GM12875 (cell line): ENCODE measurements around the gene CANX.

Source experiments
- H3K4me3 ChIP-seq: one replicate; pipeline ENCODE4 v1.5.1; 2011; ENCODE audit warnings: low read depth, low read length, control low read depth
- CTCF ChIP-seq: IDR thresholded peaks from 2 replicates; pipeline ENCODE4 v1.5.1; 2011; ENCODE audit warnings: low read depth, mild to moderate bottlenecking, control low read depth, inconsistent platforms, low read length, moderate library complexity, borderline replicate concordance; ENCODE audit not compliant: insufficient read depth

The CANX gene

GRCh38 chr5:179749857-179750508 lies 51.2 kb downstream of the CANX start:
- TF ChIP-seq CTCF = no peak
- no peak overlapping the region for H3K4me3 ChIP-seq

GRCh38 chr5:179753971-179754370 lies 55.2 kb downstream of the CANX start:
- no peak overlapping the region for H3K4me3 ChIP-seq
- no peak for TF ChIP-seq CTCF

- H3K4me3 ChIP-seq = no peak overlapping the region
- no peak for TF ChIP-seq CTCF
These were observed 56.3 kb downstream of the CANX start for GRCh38 chr5:179755022-179755421.

GRCh38 chr5:179758955-179759354 lies 60.2 kb downstream of the CANX start:
- TF ChIP-seq CTCF = no peak
- H3K4me3 ChIP-seq = no peak overlapping the region

GRCh38 chr5:179759581-179760551 lies 61.1 kb downstream of the CANX start:
- no peak for TF ChIP-seq CTCF
- no peak overlapping the region for H3K4me3 ChIP-seq

GRCh38 chr5:179762079-179762780 lies 63.5 kb downstream of the CANX start:
- TF ChIP-seq CTCF = no peak
- H3K4me3 ChIP-seq = no peak overlapping the region
